IMR-90 (cell line): ENCODE measurements around the gene TNS3.

Experiments
- CHD1 ChIP-seq: IDR thresholded peaks from 2 replicates; pipeline ENCODE4 v1.6.1; 2012; ENCODE audit warnings: low read depth, low read length, improper control_type of control experiment
- MXI1 ChIP-seq: IDR thresholded peaks from 2 replicates; pipeline ENCODE4 v1.6.1; 2012; ENCODE audit warnings: low read depth, mild to moderate bottlenecking, low read length, moderate library complexity, borderline replicate concordance
- POLR2A ChIP-seq: IDR thresholded peaks from 2 replicates; pipeline ENCODE4 v1.6.1; 2012; ENCODE audit warnings: mild to moderate bottlenecking, low read depth, low read length
- TF ChIP-seq, protein P1 (sequence below): conservative IDR thresholded peaks from 2 replicates; pipeline ENCODE4 v1.5.1; 2012; ENCODE audit warnings: mild to moderate bottlenecking, low read depth, low read length, improper control_type of control experiment

DNA sequence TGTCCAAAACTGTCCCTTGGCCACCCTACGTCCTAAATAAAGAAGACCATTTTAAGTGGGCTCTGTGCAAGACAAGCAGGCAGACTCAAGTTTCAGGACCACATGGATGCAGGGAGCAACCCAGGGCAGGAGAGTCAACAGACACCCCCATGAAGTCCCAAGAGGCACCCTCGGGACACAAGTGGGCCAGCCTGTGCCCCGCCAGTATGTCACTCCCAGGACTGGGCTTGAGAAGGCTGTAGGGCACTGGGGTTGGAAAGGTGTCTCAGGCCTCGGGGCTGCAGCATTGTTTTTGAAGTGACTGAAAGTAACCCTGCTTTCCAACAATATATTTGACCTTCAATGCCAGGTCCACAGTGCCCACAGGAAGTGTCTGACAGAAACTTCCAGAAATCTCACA, 157.4 kb downstream of the TNS3 start:
- TF ChIP-seq, protein P1, sequence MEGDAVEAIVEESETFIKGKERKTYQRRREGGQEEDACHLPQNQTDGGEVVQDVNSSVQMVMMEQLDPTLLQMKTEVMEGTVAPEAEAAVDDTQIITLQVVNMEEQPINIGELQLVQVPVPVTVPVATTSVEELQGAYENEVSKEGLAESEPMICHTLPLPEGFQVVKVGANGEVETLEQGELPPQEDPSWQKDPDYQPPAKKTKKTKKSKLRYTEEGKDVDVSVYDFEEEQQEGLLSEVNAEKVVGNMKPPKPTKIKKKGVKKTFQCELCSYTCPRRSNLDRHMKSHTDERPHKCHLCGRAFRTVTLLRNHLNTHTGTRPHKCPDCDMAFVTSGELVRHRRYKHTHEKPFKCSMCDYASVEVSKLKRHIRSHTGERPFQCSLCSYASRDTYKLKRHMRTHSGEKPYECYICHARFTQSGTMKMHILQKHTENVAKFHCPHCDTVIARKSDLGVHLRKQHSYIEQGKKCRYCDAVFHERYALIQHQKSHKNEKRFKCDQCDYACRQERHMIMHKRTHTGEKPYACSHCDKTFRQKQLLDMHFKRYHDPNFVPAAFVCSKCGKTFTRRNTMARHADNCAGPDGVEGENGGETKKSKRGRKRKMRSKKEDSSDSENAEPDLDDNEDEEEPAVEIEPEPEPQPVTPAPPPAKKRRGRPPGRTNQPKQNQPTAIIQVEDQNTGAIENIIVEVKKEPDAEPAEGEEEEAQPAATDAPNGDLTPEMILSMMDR = no peak
- TF ChIP-seq POLR2A = no peak
- no peak for TF ChIP-seq CHD1
- no peak for TF ChIP-seq MXI1
